IMR-90 (cell line): Measurements from ENCODE around the gene ENPP7. TPM values are rescaled to one million over a fixed set of nuclear protein-coding genes. Genes with fewer than 3 reads are reported as not detected.

Experiments
- ATAC-seq: fragments of 200-7000 bp; cut with Tn5 transposase; 2 replicates; pipeline ENCODE4 v1.9.1; 2020; ENCODE audit warnings: low read depth, mild to moderate bottlenecking, moderate library complexity
- BruUV-seq: library from RNA; stranded (reverse); fragments of 400-500 nt; replicated peaks from 2 replicates; lab custom pipeline; 2021; lab: Mats Ljungman, UMichigan
- CTCF ChIA-PET: fragments of 300-600 bp; formaldehyde crosslinking; extraction: SDS; loops from one replicate; lab custom pipeline; 2021; ENCODE audit warnings: antibody characterized with exemption; lab: Yijun Ruan, JAX
- POLR2A ChIA-PET: fragments of 300-600 bp; sonication (Branson Sonifier 250); formaldehyde crosslinking; loops from one replicate; lab custom pipeline; 2022; ENCODE audit warnings: antibody characterized with exemption; ENCODE audit not compliant: unreplicated experiment; lab: Charles Lee
- DNase-seq: peaks from one replicate; pipeline ENCODE4 v3.0.0; 2013
- H2AFZ ChIP-seq: replicated peaks from 2 replicates; pipeline ENCODE3; 2013; ENCODE audit warnings: low read length, mild to moderate bottlenecking; ENCODE audit not compliant: poor library complexity
- H2AK5ac ChIP-seq: 2 replicates; pipeline ENCODE4 v1.6.1; 2013; ENCODE audit warnings: low read depth, low read length, inconsistent platforms
- H2AK9ac ChIP-seq: replicated peaks from 2 replicates; pipeline ENCODE3; 2013; ENCODE audit warnings: mild to moderate bottlenecking, low read depth, low read length, moderate library complexity; ENCODE audit not compliant: poor library complexity
- H2BK120ac ChIP-seq: 2 replicates; pipeline ENCODE4 v1.6.1; 2013; ENCODE audit warnings: low read depth, low read length, inconsistent platforms
- H2BK15ac ChIP-seq: 3 replicates; pipeline ENCODE4 v1.6.1; 2013; ENCODE audit warnings: low read depth, low read length, inconsistent platforms
- H2BK20ac ChIP-seq: 2 replicates; pipeline ENCODE4 v1.6.1; 2013; ENCODE audit warnings: low read depth, mild to moderate bottlenecking, inconsistent platforms, low read length, moderate library complexity
- H2BK5ac ChIP-seq: 2 replicates; pipeline ENCODE4 v1.6.1; 2013; ENCODE audit warnings: mild to moderate bottlenecking, low read depth, low read length, inconsistent platforms; ENCODE audit not compliant: poor library complexity, severe bottlenecking
- H3K14ac ChIP-seq: replicated peaks from 2 replicates; pipeline ENCODE4 v1.6.1; 2013; ENCODE audit warnings: low read depth, low read length, inconsistent platforms
- H3K18ac ChIP-seq: 2 replicates; pipeline ENCODE4 v1.6.1; 2013; ENCODE audit warnings: low read depth, low read length, control low read depth
- H3K23ac ChIP-seq: 2 replicates; pipeline ENCODE4 v1.6.1; 2013; ENCODE audit warnings: low read depth, low read length, inconsistent platforms
- H3K27ac ChIP-seq: 2 replicates; pipeline ENCODE4 v1.5.1; 2013; ENCODE audit warnings: mild to moderate bottlenecking, control low read depth, low read length; ENCODE audit not compliant: insufficient read depth
- H3K27me3 ChIP-seq: 2 replicates; pipeline ENCODE4 v1.6.1; 2013; ENCODE audit warnings: low read length; ENCODE audit not compliant: control insufficient read depth, insufficient read depth
- H3K36me3 ChIP-seq: 2 replicates; pipeline ENCODE4 v1.6.1; 2013; ENCODE audit warnings: low read length, mixed read lengths; ENCODE audit not compliant: control insufficient read depth, insufficient read depth
- H3K4ac ChIP-seq: 2 replicates; pipeline ENCODE4 v1.6.1; 2013; ENCODE audit warnings: low read depth, low read length, inconsistent platforms
- H3K4me1 ChIP-seq: 2 replicates; pipeline ENCODE4 v1.6.1; 2013; ENCODE audit warnings: low read length, mixed read lengths; ENCODE audit not compliant: control insufficient read depth, insufficient read depth
- H3K4me2 ChIP-seq: 2 replicates; pipeline ENCODE4 v1.6.1; 2013; ENCODE audit warnings: low read depth, mild to moderate bottlenecking, control low read depth, low read length, moderate library complexity
- H3K4me3 ChIP-seq: 2 replicates; pipeline ENCODE4 v1.5.1; 2013; ENCODE audit warnings: low read depth, mild to moderate bottlenecking, control low read depth, low read length, moderate library complexity; ENCODE audit not compliant: insufficient read depth
- H3K56ac ChIP-seq: 2 replicates; pipeline ENCODE4 v1.6.1; 2013; ENCODE audit warnings: low read length, inconsistent platforms; ENCODE audit not compliant: insufficient read depth; ENCODE audit errors: extremely low read depth
- H3K79me1 ChIP-seq, 2 experiments: 2 replicates each; pipeline ENCODE4 v1.6.1; 2013; ENCODE audit warnings: low read length in 2 of 2, inconsistent platforms in 1 of 2, low read depth in 1 of 2
- H3K9ac ChIP-seq: 2 replicates; pipeline ENCODE4 v1.6.1; 2013; ENCODE audit warnings: low read depth, low read length, control low read depth
- H3K9me1 ChIP-seq: 2 replicates; pipeline ENCODE4 v1.6.1; 2013; ENCODE audit warnings: low read length, inconsistent platforms; ENCODE audit not compliant: insufficient read depth
- H3K9me3 ChIP-seq: 2 replicates; pipeline ENCODE4 v1.6.1; 2013; ENCODE audit warnings: low read length; ENCODE audit not compliant: control insufficient read depth, insufficient read depth
- H4K20me1 ChIP-seq: 2 replicates; pipeline ENCODE4 v1.6.1; 2013; ENCODE audit warnings: low read length, inconsistent platforms; ENCODE audit not compliant: insufficient read depth
- H4K5ac ChIP-seq: 2 replicates; pipeline ENCODE4 v1.6.1; 2013; ENCODE audit warnings: mild to moderate bottlenecking, low read depth, low read length, control low read depth
- H4K8ac ChIP-seq, 2 experiments: 2 replicates each; pipeline ENCODE4 v1.6.1; 2013; ENCODE audit warnings: low read depth in 2 of 2, low read length in 2 of 2, control low read depth in 1 of 2, inconsistent platforms in 1 of 2
- H4K91ac ChIP-seq: 2 replicates; pipeline ENCODE4 v1.6.1; 2013; ENCODE audit warnings: low read depth, low read length, inconsistent platforms; ENCODE audit not compliant: insufficient read depth
- BHLHE40 ChIP-seq: fragments of 150-350 bp; IDR thresholded peaks from 2 replicates; pipeline ENCODE4 v1.6.1; 2016; ENCODE audit warnings: mild to moderate bottlenecking, low read depth, low read length
- CTCF ChIP-seq: conservative IDR thresholded peaks from 2 replicates; pipeline ENCODE4 v1.5.1; 2012; ENCODE audit warnings: mild to moderate bottlenecking, low read depth, low read length, improper control_type of control experiment
- ELK1 ChIP-seq: fragments of 150-350 bp; IDR thresholded peaks from 2 replicates; pipeline ENCODE4 v1.6.1; 2016; ENCODE audit warnings: low read depth, mild to moderate bottlenecking, low read length, moderate library complexity, borderline replicate concordance
- FOS ChIP-seq: fragments of 150-350 bp; IDR thresholded peaks from 2 replicates; pipeline ENCODE4 v1.6.1; 2016; ENCODE audit warnings: low read depth, low read length
- MAFK ChIP-seq: IDR thresholded peaks from 2 replicates; pipeline ENCODE4 v1.6.1; 2012; ENCODE audit warnings: low read depth, low read length, improper control_type of control experiment
- MXI1 ChIP-seq: IDR thresholded peaks from 2 replicates; pipeline ENCODE4 v1.6.1; 2012; ENCODE audit warnings: low read depth, mild to moderate bottlenecking, low read length, moderate library complexity, borderline replicate concordance
- POLR2A ChIP-seq: IDR thresholded peaks from 2 replicates; pipeline ENCODE4 v1.6.1; 2012; ENCODE audit warnings: mild to moderate bottlenecking, low read depth, low read length
- RAD21 ChIP-seq: IDR thresholded peaks from 2 replicates; pipeline ENCODE4 v1.6.1; 2012; ENCODE audit warnings: low read length, improper control_type of control experiment
- RCOR1 ChIP-seq: IDR thresholded peaks from 2 replicates; pipeline ENCODE4 v1.6.1; 2012; ENCODE audit warnings: mild to moderate bottlenecking, low read length, improper control_type of control experiment; ENCODE audit not compliant: insufficient replicate concordance
- RFX5 ChIP-seq: IDR thresholded peaks from 2 replicates; pipeline ENCODE4 v1.8.0; 2012; ENCODE audit warnings: low read depth, mild to moderate bottlenecking, low read length, moderate library complexity
- SMC3 ChIP-seq: fragments of 150-350 bp; IDR thresholded peaks from 2 replicates; pipeline ENCODE4 v1.6.1; 2016; ENCODE audit warnings: low read depth, mild to moderate bottlenecking, antibody characterized with exemption, low read length, moderate library complexity
- USF2 ChIP-seq: fragments of 150-350 bp; IDR thresholded peaks from 2 replicates; pipeline ENCODE4 v1.6.1; 2017; ENCODE audit warnings: mild to moderate bottlenecking, antibody characterized with exemption, low read length, low read depth
- WGBS, 2 experiments: methylation state at CpG; one replicate each; pipeline versions ENCODE4 v1.1.5 to v1.1.7; 2013; ENCODE audit warnings: missing lambda C conversion rate in 2 of 2; ENCODE audit not compliant: insufficient read length in 1 of 2; ENCODE audit errors: extremely low coverage in 2 of 2; 5-methylcytosine and 5-hydroxymethylcytosine counted together
- dilution Hi-C: fragments of 300-500 bp; cut with HindIII; formaldehyde crosslinking; loops from one replicate; pipeline ENCODE4 v1.14.3; 2018; ENCODE audit warnings: low sequenced_read_pairs; ENCODE audit not compliant: unreplicated experiment
- in situ Hi-C: fragments of 300-500 bp; cut with MboI; formaldehyde crosslinking; loops from 3 replicates; pipeline ENCODE4 v1.14.3; 2019; ENCODE audit warnings: low sequenced_read_pairs, inconsistent platforms, mixed read lengths
- intact Hi-C: fragments of 100-400 bp; cut with micrococcal nuclease; formaldehyde crosslinking; loops from 2 replicates; pipeline ENCODE4 v1.10.0; 2022
- polyA plus RNA-seq, 3 experiments: library from polyadenylated mRNA; depleted of rRNA; stranded (reverse); fragments of >200 nt; gene quantifications; 2 replicates each; pipeline ENCODE4 v1.2.3, GENCODE V29; 2012; ENCODE audit warnings: low replicate concordance in 1 of 3
- total RNA-seq: library from RNA; depleted of rRNA; stranded (reverse); fragments of >200 nt; gene quantifications from 2 replicates; pipeline ENCODE4 v1.2.3, GENCODE V29; 2012

ENPP7 gene
- total and polyA plus RNA-seq, 2 of the 4 experiments (the other 2 are of a cell fraction) = not detected

GRCh38 chr17:79730769-79731483 is at the start of gene ENPP7 (continued):
- TF ChIP-seq RAD21 (no peak), RFX5 (no peak)

- Histone ChIP-seq H3K23ac (no peak overlapping the region), H2AK9ac (no peak overlapping the region), H3K9me3 (no peaks in the 10 kb centered on the region), H2AK5ac (no peak overlapping the region), H3K36me3 (no peaks in the 10 kb centered on the region), H3K14ac (no peak overlapping the region), H2BK20ac (no peak overlapping the region), H2AFZ (no peak overlapping the region), H3K4ac (no peak overlapping the region), H4K20me1 (no peaks in the 10 kb centered on the region), H3K27ac (no peak overlapping the region), H3K4me2 (no peak overlapping the region), H3K9ac (no peak overlapping the region), H3K56ac (no peak overlapping the region), H3K27me3 (peaks cover 5% of the 10 kb centered on the region; the same call in 1 of the 2 replicates), H2BK120ac (no peak overlapping the region), H3K4me3 (no peak overlapping the region), H3K4me1 (no peaks in the 10 kb centered on the region), H2BK5ac (no peak overlapping the region), H4K8ac (no peak overlapping the region), H3K9me1 (no peaks in the 10 kb centered on the region), H2BK15ac (no peak overlapping the region), H4K91ac (no peak overlapping the region), H3K79me1 (no peaks in the 10 kb centered on the region), H4K5ac (no peak overlapping the region), H3K18ac (no peak overlapping the region)
- dilution Hi-C loops = no loop called here
- TF ChIP-seq SMC3 = no peak
- no peak for TF ChIP-seq ELK1
- no peak for TF ChIP-seq RCOR1
- no peak for TF ChIP-seq FOS
- no peak for TF ChIP-seq MXI1
- TF ChIP-seq CTCF = no peak
- TF ChIP-seq POLR2A = no peak
- no peak for TF ChIP-seq MAFK
- no peak for TF ChIP-seq RFX5
- no peak for TF ChIP-seq RAD21
- TF ChIP-seq BHLHE40 = no peak
- no peak for TF ChIP-seq USF2
- BruUV-seq = no TSS peak
- DNase-seq (no peak), ATAC-seq (no peak)
- CTCF ChIA-PET = no interaction called here
- in situ Hi-C loops = no loop called here
- 75% methylated on average over 8 of the region's 14 CpGs; no CpG with 5 or more reads in 1 of the 2 experiments for WGBS, 2 experiments
- intact Hi-C loops = no loop called here
- POLR2A ChIA-PET = no interaction called here
Measured at GRCh38 chr17:79681101-79681621, 49.6 kb upstream of the ENPP7 start.
